Activated CD4-positive, CD25-positive, alpha-beta regulatory T cell treated with anti-CD3 and anti-CD28 coated beads, Interleukin-2, amount 50 U/mL, for 24 hours (primary cell): ENCODE data around the gene PRKN.

ENCODE experiments used
- ATAC-seq, 2 donors: fragments of 150-1000 bp; cut with Tn5 transposase; one replicate each; pipeline ENCODE4 v1.10.0; 2021; ENCODE audit warnings: mild to moderate bottlenecking in 1 of 2, moderate library complexity in 1 of 2

The PRKN gene

DNA sequence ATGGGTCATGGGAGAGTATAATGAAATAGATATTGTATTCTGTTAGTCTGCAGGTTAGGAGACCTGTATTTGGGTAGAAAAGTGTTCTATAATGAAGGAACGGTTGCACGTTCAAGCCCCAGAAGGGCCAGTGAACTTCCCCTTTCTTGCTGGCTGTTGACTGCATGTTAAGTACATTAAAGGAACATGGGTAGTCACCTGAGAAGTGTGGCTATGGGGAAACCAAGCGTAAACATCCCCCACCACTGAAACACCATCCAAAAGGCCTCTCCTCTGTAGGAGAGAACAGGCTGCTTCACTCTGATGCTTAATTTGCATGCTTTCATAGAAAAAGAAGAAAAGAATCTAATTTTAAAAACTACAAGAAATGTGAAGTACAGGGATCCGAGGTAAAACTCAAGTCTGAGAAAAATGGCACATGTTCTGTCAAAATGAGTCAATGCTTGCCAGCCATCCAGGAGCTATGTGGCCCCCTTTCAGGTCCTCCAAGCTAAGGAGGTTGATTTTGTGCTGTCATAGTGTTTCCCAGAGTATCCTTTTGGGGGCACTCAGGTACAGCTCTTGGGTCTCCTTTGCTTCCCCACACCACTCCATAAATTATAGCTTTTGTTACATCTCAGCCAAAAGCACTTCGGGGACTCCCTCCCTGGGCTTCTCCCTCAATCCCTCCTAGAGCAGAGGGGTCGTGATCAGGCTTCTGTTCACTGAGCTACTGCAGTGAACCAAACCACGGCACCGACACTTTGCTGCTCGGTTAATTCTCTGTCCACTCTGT lies 1170.0 kb downstream of the PRKN start:
- no peak for ATAC-seq

DNA sequence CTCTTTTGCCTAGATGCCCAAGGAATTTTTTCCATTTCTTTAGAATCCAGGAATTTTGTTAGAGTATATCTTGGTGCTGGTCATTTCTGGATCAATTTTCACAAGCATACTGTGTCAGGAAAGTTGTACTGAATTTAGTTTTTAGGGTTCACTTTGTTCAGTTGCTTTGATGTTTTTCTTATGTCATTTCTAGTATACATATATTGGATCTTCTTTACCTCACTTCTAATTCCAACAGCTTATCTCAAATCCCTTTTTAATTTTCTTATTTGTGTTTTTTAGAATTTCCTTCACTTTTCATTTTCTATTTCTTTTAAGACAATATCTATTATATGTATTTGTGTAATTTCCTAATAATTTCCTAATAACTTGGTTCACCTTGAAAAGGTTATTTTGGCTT lies 1172.7 kb downstream of the PRKN start:
- ATAC-seq = no peak

DNA sequence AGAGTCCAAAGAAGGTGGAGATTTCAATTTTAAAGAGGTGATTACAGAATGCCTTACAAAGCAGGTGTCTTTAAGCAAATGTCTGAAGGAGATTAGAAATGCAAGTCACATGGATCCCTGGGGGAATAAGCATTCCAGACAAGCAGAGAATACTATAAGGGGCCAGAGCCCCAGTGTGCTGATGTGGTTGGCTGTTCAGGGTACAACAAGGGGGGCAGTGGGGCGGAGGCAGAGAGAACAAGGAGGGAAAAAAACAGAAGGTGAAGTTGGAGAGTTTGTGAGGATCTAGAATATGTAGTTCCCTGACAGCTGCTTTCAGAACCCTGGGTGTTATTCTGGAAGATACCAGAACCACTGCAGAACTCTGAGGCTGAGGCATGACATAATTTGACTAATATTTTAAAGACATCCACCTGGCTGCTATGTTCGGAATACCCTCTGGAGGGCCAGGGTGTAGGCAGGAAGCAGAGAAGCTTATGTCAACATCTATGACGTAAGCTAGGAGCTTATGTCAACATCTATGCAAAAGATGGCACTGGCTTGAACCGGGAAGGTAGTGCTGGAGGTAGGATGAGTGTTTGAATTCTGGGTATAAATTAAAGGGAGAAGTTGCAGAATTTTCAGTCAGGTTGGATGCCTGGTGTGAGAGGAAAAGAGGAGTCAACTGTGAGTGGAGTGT lies 1177.5 kb downstream of the PRKN start:
- no peak for ATAC-seq

- ATAC-seq = no peak
Observed at GRCh38 chr6:161548713-161549296, 1178.8 kb downstream of the PRKN start.

DNA sequence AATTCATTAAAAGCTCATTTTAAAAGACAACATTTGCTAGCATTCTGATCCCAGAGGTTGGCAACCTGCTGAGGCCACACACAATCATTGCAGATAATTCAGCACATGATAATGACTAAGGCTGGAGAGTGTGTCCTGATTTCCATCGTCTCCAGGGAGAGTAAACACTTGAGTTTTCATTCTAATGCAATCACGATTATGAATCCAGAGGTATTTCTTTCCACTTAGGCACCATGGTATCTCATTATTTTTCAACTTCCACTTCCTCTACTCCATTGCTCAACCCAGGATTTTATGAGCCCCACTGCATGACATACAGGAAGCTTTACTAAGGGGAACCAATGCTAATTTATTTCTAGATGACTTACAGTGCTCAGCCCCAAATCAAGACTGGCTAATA lies 1179.9 kb downstream of the PRKN start:
- ATAC-seq = no peak

DNA sequence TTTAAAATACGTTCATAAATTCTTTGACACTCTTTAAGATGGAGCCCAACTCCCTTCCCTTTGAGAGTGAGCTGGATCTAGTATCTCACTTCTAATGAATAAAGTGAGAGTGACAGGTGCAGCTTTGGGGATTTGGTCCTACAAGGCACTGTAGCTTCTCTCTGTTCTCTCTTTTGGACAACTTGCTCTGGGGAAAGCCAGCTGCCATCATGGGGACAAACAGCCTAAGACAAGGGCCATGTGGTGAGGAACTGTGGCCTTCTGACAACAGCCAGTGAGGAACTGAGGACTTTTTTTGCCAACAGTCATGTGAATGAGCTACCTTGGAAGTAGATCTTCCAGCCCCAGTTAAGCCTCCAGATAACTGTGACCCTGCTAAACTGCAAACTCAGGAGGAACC lies 1180.9 kb downstream of the PRKN start:
- no peak for ATAC-seq

- no peak for ATAC-seq
Observed at GRCh38 chr6:161545741-161546140, 1181.8 kb downstream of the PRKN start.

- no peak for ATAC-seq
Observed at GRCh38 chr6:161544801-161545480, 1182.6 kb downstream of the PRKN start.

GRCh38 chr6:161543684-161544309 lies 1183.8 kb downstream of the PRKN start:
- no peak for ATAC-seq

- ATAC-seq = no peak
Observed at GRCh38 chr6:161542346-161542980, 1185.1 kb downstream of the PRKN start.

GRCh38 chr6:161540532-161540931 lies 1187.0 kb downstream of the PRKN start:
- no peak for ATAC-seq

- no peak for ATAC-seq
Observed at GRCh38 chr6:161536224-161536630, 1191.3 kb downstream of the PRKN start.

- ATAC-seq = no peak
Observed at GRCh38 chr6:161534264-161534873, 1193.2 kb downstream of the PRKN start.

GRCh38 chr6:161533266-161533665 lies 1194.3 kb downstream of the PRKN start:
- no peak for ATAC-seq

GRCh38 chr6:161532536-161532935 lies 1195.0 kb downstream of the PRKN start:
- ATAC-seq = no peak

DNA sequence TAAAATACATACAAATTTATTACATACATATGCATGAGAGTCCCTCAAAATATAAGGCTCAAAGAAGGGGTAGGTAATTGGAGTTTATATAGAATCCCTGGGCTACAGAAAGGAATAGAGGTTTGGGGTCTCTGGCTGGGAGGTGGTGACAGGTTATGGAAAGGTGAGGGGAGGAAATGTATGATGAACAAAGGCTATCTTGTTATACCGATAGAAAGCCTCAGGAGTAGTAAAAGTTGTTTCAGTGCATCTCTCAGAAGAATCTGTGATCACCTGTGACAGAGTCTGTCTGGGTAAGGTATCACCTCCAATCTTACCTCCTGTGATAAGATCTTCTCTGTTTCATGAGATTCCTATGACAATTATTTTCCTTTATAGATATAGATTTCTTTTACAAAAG lies 1200.8 kb downstream of the PRKN start:
- no peak for ATAC-seq

GRCh38 chr6:161523362-161523761 lies 1204.2 kb downstream of the PRKN start:
- ATAC-seq = no peak

GRCh38 chr6:161522276-161522675 lies 1205.3 kb downstream of the PRKN start:
- ATAC-seq = no peak

DNA sequence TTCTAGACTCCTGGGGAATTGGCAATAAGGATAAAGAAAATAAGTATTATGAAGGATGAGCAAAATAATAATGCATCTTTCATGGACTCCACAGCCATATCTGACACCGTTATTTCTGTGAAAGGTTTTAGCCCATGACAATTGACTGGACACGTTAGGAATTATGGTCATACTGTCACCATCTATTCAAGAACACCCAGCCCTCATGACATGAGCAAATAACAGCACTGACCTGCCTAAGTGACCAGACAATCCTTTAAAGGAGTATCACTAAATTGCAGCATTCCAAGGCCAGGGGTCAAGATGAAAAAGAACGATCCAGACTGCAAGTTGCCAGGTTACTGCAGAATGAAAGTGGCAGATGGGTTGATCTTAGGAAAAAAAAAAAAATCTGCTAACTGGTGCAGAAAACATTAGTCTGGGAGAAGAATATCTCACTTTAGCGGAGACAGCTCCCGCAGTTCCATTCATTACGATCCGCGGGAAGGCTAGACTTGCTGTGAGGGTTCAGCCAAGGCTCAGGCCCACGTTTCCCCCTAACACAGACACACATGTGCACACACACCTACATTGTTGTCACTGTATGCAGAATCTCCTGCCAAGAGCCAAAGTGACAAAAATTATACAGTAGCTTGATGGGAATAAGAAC lies 1216.0 kb downstream of the PRKN start:
- ATAC-seq = no peak

GRCh38 chr6:161508341-161508740 lies 1219.2 kb downstream of the PRKN start:
- no peak for ATAC-seq

DNA sequence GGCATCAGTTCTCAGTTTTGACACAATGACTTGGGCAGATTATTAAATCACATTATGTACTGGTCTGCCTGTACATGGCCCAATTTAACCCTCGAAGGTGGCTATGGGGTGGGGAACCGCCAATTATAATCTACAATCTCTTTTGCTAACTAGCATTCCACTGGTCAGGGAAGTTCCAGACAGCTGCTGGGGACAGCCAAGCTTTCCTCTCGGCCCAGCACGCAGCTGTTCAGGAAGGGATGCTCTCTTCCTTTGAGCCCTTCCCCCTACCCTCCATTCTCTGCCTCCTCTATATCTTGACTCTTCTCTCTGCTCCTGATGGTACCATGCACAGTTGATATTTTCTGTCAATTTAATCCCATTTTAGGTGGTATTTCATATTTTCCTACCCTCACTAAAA lies 1220.2 kb downstream of the PRKN start:
- no peak for ATAC-seq

- no peak for ATAC-seq
Observed at GRCh38 chr6:161503570-161503969, 1224.0 kb downstream of the PRKN start.
